Astrocyte of the cerebellum (primary cell): ENCODE results near the gene TNKS2.
"Not testable (repeated sequence)": the region's sequence is repeated elsewhere in the genome, so short reads cannot be mapped to it uniquely, and the experiment has no call there.

ENCODE experiments used
- DNase-seq: peaks from one replicate; pipeline ENCODE4 v3.0.0-alpha.2; 2011; ENCODE audit warnings: low read depth
- H3K4me3 ChIP-seq: 2 replicates; pipeline ENCODE4 v1.5.1; 2011; ENCODE audit warnings: mild to moderate bottlenecking, low read depth, low read length, moderate library complexity
- in situ Hi-C: cut with HindIII; loops from 2 replicates; pipeline ENCODE4 v1.10.0; 2017; ENCODE audit warnings: low sequenced_read_pairs
- TF ChIP-seq, protein P1 (sequence below): IDR thresholded peaks from 2 replicates; pipeline ENCODE4 v1.5.1; 2012; ENCODE audit warnings: low read length, low read depth, moderate library complexity, mild to moderate bottlenecking; ENCODE audit errors: missing control alignments

Gene TNKS2

DNA sequence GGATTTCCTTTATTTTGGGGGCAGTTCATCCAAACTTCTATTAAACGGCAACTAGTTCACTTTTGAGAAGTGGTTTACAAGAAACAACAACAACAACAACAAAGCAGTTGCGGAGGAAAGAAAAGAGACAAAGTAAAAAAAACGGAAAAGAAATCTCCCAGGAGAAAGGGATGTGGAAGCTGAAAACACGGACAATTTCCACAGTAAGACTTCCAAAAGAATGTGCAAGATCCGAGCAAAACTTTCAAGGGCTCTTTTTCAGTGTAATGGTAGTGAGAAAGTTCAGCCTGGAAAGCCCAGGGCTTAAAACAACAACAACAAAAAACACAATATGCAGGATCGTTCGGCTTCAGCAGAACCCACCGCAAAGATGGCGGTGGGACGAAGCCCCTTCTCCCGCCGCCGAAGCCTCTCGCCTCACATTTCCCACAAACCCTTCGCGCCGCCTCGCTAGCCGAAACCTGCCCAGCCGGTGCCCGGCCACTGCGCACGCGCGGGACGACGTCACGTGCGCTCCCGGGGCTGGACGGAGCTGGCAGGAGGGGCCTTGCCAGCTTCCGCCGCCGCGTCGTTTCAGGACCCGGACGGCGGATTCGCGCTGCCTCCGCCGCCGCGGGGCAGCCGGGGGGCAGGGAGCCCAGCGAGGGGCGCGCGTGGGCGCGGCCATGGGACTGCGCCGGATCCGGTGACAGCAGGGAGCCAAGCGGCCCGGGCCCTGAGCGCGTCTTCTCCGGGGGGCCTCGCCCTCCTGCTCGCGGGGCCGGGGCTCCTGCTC is at the start of gene TNKS2:
TSS of gene TNKS2 (plus strand) at position 553 of the 775 bp plus-strand sequence. CDS start 265 bp downstream, outside the sequence.
- in situ Hi-C loops = no loop called here
- TF ChIP-seq, protein P1, sequence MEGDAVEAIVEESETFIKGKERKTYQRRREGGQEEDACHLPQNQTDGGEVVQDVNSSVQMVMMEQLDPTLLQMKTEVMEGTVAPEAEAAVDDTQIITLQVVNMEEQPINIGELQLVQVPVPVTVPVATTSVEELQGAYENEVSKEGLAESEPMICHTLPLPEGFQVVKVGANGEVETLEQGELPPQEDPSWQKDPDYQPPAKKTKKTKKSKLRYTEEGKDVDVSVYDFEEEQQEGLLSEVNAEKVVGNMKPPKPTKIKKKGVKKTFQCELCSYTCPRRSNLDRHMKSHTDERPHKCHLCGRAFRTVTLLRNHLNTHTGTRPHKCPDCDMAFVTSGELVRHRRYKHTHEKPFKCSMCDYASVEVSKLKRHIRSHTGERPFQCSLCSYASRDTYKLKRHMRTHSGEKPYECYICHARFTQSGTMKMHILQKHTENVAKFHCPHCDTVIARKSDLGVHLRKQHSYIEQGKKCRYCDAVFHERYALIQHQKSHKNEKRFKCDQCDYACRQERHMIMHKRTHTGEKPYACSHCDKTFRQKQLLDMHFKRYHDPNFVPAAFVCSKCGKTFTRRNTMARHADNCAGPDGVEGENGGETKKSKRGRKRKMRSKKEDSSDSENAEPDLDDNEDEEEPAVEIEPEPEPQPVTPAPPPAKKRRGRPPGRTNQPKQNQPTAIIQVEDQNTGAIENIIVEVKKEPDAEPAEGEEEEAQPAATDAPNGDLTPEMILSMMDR = no peak

DNA sequence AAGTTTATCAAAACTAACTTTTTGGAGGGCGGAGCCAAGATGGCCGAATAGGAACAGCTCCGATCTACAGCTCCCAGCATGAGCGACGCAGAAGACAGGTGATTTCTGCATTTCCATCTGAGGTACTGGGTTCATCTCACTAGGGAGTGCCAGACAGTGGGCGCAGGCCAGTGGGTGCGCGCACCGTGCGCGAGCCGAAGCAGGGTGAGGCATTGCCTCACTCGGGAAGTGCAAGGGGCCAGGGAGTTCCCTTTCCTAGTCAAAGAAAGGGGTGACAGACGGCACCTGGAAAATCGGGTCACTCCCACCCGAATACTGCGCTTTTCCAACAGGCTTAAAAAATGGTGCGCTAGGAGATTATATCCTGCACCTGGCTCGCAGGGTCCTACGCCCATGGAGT is 48.6 kb upstream of the TNKS2 start:
- in situ Hi-C loops, H3K4me3 ChIP-seq, DNase-seq: not testable (repeated sequence)

More for the DNA sequence above, at the start of gene TNKS2:
- DNase-seq = peak; percentile 84
- H3K4me3 ChIP-seq = peak within 1 kb of the TSS; percentile 91

DNA sequence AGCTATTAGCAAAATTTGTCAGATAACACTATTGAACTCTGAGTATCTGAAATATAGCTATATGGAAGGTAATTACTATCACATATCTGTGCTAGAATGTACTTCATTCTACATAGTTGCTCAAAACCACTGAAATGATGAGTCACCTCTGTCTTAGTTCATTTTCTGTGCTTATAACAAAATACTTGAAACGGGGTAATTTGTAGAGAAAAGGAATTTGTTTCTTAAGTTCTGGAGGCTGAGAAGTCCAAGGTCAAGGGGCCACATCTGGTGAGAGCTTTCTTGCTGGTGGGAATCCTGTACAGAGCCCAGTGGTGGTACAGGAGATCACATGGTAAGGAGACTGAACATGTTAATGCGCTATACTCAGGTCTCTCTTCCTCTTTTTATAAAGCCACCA is 41.9 kb upstream of the TNKS2 start:
- peak; percentile 78 for DNase-seq
- TF ChIP-seq, protein P1 = no peak
- no peak overlapping the region for H3K4me3 ChIP-seq
- in situ Hi-C loops = no loop called here

DNA sequence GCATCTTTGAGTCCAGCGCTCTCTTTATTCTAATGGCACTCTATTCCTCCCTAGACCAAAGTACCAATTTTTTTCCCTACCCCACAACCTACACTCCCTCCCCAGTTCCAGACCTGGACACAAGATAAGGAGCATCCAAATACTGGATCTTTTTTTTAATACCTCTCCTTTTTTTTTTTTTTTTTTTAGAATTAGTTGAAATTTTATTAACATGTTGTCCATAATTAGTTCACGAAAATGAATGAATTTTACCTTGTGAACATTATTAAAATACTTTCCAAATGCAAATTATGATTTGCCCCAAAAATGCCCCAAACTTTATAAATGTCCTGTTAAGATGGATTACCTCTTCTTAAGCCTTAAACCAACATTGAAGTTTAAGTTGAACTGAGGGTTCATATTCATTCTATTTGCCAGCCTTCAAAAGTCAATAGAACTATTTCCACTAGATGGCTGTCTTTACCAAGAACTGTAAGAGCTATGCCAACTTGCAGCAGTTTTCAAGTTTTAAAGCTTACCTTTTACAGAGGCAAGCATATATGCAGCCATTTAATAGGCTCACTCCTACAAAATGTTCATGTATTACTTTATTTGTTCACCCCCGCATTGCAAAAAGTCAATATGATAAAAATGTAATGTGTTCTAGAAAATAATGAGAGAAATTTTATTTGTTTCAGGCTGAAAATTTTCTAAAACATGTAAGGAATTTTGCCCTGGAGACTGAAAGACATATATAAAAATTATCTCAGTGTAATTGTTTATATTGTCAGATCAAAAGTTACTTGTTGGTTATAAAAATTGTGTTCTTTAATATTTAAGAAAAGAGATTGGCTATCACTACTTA is 39.7 kb upstream of the TNKS2 start:
- DNase-seq = peak; percentile 50
- in situ Hi-C loops = no loop called here
- TF ChIP-seq, protein P1 = peak; percentile 43
- no peak overlapping the region for H3K4me3 ChIP-seq

DNA sequence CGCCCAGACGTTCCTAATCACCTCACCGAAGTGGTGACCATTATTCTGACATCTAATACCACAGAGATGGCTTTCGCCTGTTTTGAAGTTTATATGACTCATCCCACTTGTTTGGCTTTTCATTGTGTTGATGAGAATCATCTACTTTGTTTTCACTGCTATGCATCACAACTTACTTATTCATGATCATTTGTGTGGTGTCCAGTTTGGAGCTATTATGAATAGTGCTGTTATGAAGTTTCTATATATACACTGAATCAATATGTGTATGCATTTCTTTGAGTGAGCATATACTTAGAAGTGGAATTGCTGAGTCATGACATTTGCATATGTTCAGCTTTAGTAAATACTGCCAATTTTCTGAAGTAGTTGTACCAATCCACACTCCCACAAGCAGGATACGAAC is 38.6 kb upstream of the TNKS2 start:
- TF ChIP-seq, protein P1 = no peak
- in situ Hi-C loops = no loop called here

DNA sequence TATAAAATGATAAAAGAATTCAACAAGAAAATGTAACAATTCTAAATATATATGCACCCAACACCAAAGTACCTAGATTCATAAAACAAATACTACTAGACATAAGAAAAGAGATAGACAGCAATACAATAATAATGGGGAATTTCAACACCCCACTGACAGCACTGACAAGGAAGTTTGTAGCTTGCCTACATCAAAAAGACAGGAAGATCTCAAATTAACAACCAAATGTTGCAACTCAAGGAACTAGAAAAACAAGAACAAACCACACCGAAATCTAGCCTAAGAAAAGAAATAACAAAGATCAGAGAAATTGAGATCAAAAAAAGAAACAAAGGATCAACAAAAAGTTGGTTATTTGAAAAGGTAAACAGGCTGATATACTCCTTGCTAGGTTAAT is 36.5 kb upstream of the TNKS2 start:
- in situ Hi-C loops = no loop called here
- TF ChIP-seq, protein P1 = no peak
- H3K4me3 ChIP-seq = no peak overlapping the region
- DNase-seq = no peak

More for the DNA sequence above, 38.6 kb upstream of the TNKS2 start:
- H3K4me3 ChIP-seq = no peak overlapping the region
- DNase-seq = no peak

DNA sequence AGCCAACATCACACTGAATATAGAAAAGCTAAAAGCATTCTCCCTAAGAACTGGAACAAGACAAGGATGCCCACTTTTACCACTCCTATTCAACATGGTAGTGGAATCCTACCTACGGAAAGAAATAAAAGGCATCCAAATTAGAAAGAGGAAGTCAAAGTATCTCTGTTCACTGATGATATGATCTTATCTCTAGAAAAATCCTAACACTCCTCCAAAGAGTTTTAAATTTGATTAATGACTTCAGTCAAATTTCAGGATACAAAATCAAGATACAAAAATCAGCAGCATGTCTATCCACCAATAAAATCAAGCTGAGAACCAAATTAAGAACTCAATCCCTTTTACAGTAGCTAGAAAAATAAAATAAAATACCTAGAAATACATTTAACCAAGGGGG is 35.3 kb upstream of the TNKS2 start:
- in situ Hi-C loops = no loop called here
- no peak for DNase-seq
- H3K4me3 ChIP-seq = no peak overlapping the region
- TF ChIP-seq, protein P1 = no peak
